Omental fat pad (tissue), 4 donors: ENCODE measurements around the gene CLNK. TPM values are rescaled to one million over a fixed set of nuclear protein-coding genes. Genes with fewer than 3 reads are reported as not detected.

ENCODE experiments used
- ATAC-seq: fragments of 150-250 bp; one replicate; pipeline ENCODE4 v1.9.1; 2016; ENCODE audit warnings: mild to moderate bottlenecking, moderate library complexity; ENCODE audit not compliant: low FRiP score
- DNase-seq: peaks from one replicate; pipeline ENCODE4 v3.0.0-alpha.2; 2019; ENCODE audit warnings: low spot score
- total RNA-seq, 4 donors: library from RNA; depleted of rRNA; stranded (reverse); fragments of >200 nt; gene quantifications; one replicate each; pipeline ENCODE4 v1.1.0, GENCODE V29; 2016
- TF ChIP-seq, protein P1 (sequence below), 3 donors: fragments of 450-650 bp; IDR thresholded peaks; one replicate each; pipeline ENCODE4 v1.5.1; 2016 to 2017; ENCODE audit warnings: antibody characterized with exemption in 3 of 3, mild to moderate bottlenecking in 3 of 3, moderate library complexity in 2 of 3

Gene CLNK
- total RNA-seq, 4 donors from 2014 or later, result not detected

DNA sequence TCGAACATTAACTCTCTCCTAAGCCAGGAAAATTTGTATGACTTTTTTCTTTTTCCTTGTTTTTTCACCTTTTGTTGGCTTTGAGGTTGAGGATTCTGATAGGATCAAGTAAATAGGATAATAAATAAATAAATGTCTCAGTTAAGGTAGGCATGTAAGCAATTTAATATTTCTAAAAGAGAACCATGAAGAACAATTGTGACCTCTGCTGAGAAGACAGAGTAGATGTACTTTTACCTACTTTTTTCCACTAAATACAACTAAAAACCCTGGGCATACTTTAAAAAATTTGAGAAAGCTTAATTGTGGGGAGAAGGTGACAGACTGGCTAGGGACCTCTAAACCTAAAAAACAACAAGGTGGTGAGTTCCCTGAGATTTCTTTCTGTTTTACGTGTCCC, 31.6 kb upstream of the CLNK start:
- ATAC-seq, result no peak

DNA sequence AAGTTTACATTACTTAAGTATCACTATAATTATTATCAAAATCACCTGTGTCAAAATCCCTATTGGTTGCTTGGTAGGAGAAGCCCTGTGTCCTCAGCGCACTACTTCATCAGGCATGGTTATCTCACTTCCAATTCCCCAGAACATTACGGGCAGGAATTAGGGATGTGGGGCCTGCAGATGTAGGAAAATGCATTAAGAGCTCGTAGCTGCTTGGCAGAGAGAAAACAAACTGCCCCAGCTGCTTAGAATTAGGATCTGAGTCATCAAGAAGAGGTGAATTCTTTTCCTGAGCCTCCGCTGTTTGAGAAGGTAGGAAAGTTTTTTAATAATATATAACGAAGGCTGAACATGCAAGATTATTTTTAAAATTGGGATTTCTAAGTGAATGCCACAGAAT, 31.1 kb upstream of the CLNK start:
- DNase-seq (no peak), ATAC-seq (no peak)
- TF ChIP-seq, protein P1, sequence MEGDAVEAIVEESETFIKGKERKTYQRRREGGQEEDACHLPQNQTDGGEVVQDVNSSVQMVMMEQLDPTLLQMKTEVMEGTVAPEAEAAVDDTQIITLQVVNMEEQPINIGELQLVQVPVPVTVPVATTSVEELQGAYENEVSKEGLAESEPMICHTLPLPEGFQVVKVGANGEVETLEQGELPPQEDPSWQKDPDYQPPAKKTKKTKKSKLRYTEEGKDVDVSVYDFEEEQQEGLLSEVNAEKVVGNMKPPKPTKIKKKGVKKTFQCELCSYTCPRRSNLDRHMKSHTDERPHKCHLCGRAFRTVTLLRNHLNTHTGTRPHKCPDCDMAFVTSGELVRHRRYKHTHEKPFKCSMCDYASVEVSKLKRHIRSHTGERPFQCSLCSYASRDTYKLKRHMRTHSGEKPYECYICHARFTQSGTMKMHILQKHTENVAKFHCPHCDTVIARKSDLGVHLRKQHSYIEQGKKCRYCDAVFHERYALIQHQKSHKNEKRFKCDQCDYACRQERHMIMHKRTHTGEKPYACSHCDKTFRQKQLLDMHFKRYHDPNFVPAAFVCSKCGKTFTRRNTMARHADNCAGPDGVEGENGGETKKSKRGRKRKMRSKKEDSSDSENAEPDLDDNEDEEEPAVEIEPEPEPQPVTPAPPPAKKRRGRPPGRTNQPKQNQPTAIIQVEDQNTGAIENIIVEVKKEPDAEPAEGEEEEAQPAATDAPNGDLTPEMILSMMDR (IDR thresholded peaks at IDR 0.05), result no peak

More for the DNA sequence above, 31.6 kb upstream of the CLNK start:
- no peak for DNase-seq
- TF ChIP-seq, protein P1 (IDR thresholded peaks at IDR 0.05), result no peak

DNA sequence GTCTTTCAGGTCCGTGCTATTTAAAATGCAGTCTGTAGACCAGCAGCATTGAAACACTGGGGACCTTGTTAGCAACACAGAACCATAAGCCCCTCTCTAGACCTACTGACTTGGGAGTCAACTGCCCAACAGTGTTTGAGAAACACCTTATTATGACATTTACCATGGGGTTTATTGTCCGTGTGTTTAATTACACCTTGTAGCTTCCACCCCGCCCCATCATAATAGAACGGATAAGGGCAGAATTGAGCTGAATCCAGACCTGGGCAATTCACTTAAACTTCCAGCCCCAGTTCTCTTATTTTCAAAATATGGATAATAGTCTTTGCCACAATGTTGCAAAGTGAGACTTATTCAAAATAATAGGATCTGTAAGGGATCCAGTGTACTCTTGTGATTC, 30.6 kb upstream of the CLNK start:
- ATAC-seq (no peak), DNase-seq (no peak)
- TF ChIP-seq, protein P1 (IDR thresholded peaks at IDR 0.05), result no peak

DNA sequence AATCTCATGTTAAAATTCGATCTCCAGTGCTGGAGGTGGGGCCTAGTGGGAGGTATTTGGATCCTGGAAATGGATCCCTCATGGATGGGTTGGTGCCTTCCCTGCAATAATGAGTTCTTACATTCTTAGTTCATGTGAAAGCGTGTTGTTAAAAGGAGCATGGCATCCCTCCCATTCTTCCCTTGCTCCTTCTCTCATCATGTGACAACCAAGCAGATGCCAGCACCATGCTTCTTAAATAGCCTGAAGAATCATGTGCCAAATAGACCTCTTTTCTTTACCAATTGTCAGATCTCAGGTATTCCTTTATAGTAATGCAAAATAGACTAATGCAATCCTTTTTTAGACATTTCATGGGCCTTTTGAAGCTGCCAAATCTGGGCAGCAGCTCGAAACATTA, 29.0 kb upstream of the CLNK start:
- no peak for DNase-seq
- ATAC-seq, result no peak
- TF ChIP-seq, protein P1 (IDR thresholded peaks at IDR 0.05), result no peak

DNA sequence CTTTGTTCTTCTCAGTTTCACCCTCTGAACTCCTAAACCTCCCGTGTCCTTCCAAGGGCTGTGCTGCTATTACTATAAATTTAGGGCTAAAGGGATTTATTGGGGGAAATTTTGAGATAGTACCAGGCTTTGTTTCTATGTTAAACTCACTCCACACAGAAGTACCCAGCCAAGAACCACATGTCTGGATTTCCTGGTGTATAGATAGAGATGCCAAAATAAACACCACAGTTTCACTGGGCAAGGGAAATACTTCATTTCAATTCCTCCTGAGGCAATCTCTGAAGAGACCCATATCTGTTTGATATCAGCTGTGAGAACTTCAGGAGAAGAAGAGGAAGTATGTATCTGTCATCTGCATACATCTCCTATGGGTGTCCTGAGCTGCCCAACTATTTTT, 21.7 kb upstream of the CLNK start:
- ATAC-seq (no peak), DNase-seq (no peak)
- TF ChIP-seq, protein P1 (IDR thresholded peaks at IDR 0.05), result no peak

DNA sequence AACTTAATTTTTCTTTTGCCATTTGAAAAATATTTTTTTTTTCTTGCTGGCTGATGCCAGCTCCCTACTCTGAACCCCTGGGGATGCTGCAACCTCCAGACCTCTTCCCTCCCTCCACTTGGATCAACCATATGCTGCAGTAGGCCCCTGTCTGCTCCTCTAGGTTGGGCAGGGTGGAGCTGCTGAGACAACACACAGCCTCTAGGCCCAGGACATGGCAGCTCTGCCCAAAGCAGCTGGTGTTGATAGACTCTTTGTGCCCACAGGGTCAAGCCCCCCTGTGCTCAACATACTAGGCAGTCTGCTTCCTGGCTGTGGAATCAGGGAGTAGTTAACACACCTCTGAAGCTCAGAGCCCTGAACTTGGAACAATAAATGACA, 19.9 kb upstream of the CLNK start:
- ATAC-seq (no peak), DNase-seq (no peak)
- TF ChIP-seq, protein P1 (IDR thresholded peaks at IDR 0.05), result no peak

DNA sequence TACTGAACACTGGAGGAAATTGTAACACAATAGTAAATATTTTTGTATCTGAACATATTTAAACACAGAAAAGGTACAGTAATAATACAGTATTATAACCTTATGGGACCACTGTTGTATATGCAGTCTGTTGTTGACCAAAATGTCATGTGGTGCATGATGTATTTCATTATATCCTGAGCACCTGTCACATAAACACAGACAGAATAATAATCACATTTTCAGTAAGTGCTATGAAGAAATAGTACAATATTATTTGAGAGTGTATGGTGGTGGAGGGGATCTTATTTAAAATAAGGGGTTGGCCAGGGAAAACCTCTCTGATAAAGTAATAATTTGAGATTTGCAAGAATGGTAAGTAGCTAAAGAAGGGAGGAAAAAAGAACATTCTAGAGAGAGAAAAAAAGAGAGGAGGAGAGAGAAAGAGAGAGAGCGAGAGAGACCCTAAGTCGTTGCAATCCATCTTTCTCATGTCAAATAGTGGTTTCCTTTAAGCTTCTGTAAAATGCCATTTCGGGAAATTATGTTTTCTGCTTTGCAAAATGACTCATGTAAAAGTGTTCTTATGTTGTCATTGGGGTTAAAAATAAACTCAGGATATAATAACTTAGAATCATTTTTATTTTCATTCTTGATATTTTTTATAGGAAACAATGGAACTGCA, 19.3 kb upstream of the CLNK start:
- TF ChIP-seq, protein P1 (IDR thresholded peaks at IDR 0.05), result no peak
- DNase-seq (no peak), ATAC-seq (no peak)
